ENCODE data around the gene SLC23A2.
A peak's percentile ranks its signal among the peaks of the same experiment; 100 is the strongest.
"Not testable (repeated sequence)": the region's sequence is repeated elsewhere in the genome, so short reads cannot be mapped to it uniquely, and the experiment has no call there.

Gene SLC23A2

DNA sequence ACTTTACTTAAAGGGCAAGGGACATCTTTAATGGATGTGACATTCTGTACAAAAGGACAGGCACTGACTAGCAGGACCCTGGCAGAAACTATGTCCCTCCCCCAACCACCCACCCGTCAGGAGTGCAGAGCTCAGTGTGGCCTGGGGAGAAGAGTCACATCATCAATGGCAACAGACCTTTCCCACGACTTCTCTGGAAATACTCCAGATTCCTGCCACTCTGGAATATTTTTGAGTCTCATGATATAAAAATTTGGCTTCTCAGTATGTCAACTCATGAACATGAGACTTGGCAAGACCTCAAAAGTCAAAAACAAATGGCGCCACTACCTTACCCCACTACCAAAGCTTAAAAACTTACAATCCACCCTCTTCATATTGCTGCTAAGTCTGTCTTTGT is 118.3 kb downstream of the SLC23A2 start:
- Histone ChIP-seq H2BK120ac (ENCODE audit: low read depth, low read length) (no peak overlapping the region), H3K4ac (ENCODE audit: low read length) (no peak overlapping the region), H3K27me3 (ENCODE audit: control insufficient read depth in 3 of 3, insufficient read depth in 3 of 3, low read depth in 1 of 3, low read length in 3 of 3) (no peaks in the 10 kb centered on the region), H3K36me3 (replicated peaks in 1 of 2; ENCODE audit: control insufficient read depth in 2 of 2, insufficient read depth in 2 of 2, low read length in 2 of 2) (peaks cover 0 to 20% of the 10 kb centered on the region in 2 donors), H3K4me1 (ENCODE audit: control insufficient read depth in 2 of 2, insufficient read depth in 1 of 2, low read depth in 1 of 2, low read length in 2 of 2) (peaks cover 0 to 7% of the 10 kb centered on the region in 2 donors), H3K4me3 (ENCODE audit: low read length in 2 of 2) (no peak overlapping the region), H3K27ac (replicated peaks; ENCODE audit: low read length) (no peak overlapping the region), H4K8ac (ENCODE audit: low read depth, low read length) (no peak overlapping the region), H3K9me3 (replicated peaks in 1 of 2; ENCODE audit: control insufficient read depth in 2 of 2, insufficient read depth in 1 of 2, low read depth in 1 of 2, low read length in 2 of 2) (no peaks in the 10 kb centered on the region), H2AFZ (ENCODE audit: low read length) (no peak overlapping the region), H2BK5ac (ENCODE audit: low read length) (no peak overlapping the region), H3K14ac (ENCODE audit: low read length) (no peak overlapping the region), H2BK12ac (ENCODE audit: low read length) (no peak overlapping the region), H3K23ac (ENCODE audit: low read depth, low read length, poor library complexity) (no peak overlapping the region), H2AK5ac (ENCODE audit: low read depth, low read length) (no peak overlapping the region), H3K9ac (ENCODE audit: low read depth, low read length, poor library complexity) (no peak overlapping the region), H3K4me2 (ENCODE audit: insufficient read depth, low read length, poor library complexity, severe bottlenecking) (no peak overlapping the region), H2BK15ac (ENCODE audit: low read length) (no peak overlapping the region), H3K18ac (ENCODE audit: low read length) (no peak overlapping the region), H4K91ac (ENCODE audit: low read depth, low read length, poor library complexity) (no peak overlapping the region), H3K79me1 (ENCODE audit: low read depth, low read length) (no peaks in the 10 kb centered on the region)
- WGBS, 2 donors (ENCODE audit: extremely low coverage in 2 of 2, insufficient read length in 2 of 2, insufficient replicate concordance in 1 of 2), result no CpG with 5 or more reads among the region's 3 CpGs
- no peak for DNase-seq (ENCODE audit: low spot score)

DNA sequence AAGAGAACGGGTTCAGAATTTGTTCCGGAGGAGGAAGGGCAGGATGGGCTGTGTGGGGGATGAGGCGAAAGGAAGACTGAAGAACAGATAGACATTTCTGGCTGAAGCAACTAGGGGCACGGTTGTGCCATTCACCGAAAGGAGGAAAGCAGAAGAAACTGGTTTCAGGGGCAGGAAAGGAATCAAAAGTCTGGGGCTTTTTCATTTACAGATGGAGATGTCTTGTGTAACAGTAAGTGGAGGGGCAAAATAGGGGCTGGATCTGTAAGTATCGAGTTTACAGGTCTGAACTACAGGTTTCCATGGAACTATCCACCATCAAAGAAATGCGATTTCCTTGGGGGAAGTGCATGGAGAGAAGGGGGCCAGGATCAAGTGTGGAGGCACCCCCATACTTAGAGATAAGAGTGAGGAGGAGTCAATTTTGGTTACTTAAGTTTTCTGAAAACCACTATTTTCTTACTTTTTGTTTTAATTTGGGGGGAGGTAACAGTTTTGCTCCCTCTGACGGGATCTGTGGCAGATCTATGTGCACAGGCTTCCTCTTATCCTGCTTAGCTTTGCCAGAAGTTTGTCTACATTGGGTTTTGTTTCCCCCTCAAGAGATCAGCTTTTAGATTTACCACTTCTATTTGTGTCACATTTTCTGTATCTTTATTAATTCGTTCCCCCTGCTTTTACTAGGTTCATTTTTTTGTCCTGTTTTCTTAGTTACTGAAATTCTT is 120.1 kb downstream of the SLC23A2 start:
- Histone ChIP-seq H3K9me3 (replicated peaks in 1 of 2; ENCODE audit: control insufficient read depth in 2 of 2, insufficient read depth in 1 of 2, low read depth in 1 of 2, low read length in 2 of 2) (no peaks in the 10 kb centered on the region), H4K91ac (ENCODE audit: low read depth, low read length, poor library complexity) (no peak overlapping the region), H3K79me1 (ENCODE audit: low read depth, low read length) (no peaks in the 10 kb centered on the region), H3K4me3 (ENCODE audit: low read length in 2 of 2) (no peak overlapping the region), H3K27ac (replicated peaks; ENCODE audit: low read length) (no peak overlapping the region), H3K4ac (ENCODE audit: low read length) (no peak overlapping the region), H3K4me1 (ENCODE audit: control insufficient read depth in 2 of 2, insufficient read depth in 1 of 2, low read depth in 1 of 2, low read length in 2 of 2) (peaks cover 0 to 7% of the 10 kb centered on the region in 2 donors), H3K23ac (ENCODE audit: low read depth, low read length, poor library complexity) (no peak overlapping the region), H3K4me2 (ENCODE audit: insufficient read depth, low read length, poor library complexity, severe bottlenecking) (no peak overlapping the region), H2BK15ac (ENCODE audit: low read length) (no peak overlapping the region), H3K36me3 (replicated peaks in 1 of 2; ENCODE audit: control insufficient read depth in 2 of 2, insufficient read depth in 2 of 2, low read length in 2 of 2) (peaks cover 0 to 20% of the 10 kb centered on the region in 2 donors), H3K14ac (ENCODE audit: low read length) (no peak overlapping the region), H3K9ac (ENCODE audit: low read depth, low read length, poor library complexity) (no peak overlapping the region), H2BK120ac (ENCODE audit: low read depth, low read length) (no peak overlapping the region), H3K27me3 (ENCODE audit: control insufficient read depth in 3 of 3, insufficient read depth in 3 of 3, low read depth in 1 of 3, low read length in 3 of 3) (no peaks in the 10 kb centered on the region), H4K8ac (ENCODE audit: low read depth, low read length) (no peak overlapping the region), H3K18ac (ENCODE audit: low read length) (peak overlapping the region; percentile 13), H2BK12ac (ENCODE audit: low read length) (no peak overlapping the region), H2AFZ (ENCODE audit: low read length) (no peak overlapping the region), H2AK5ac (ENCODE audit: low read depth, low read length) (no peak overlapping the region), H2BK5ac (ENCODE audit: low read length) (no peak overlapping the region)
- WGBS, 2 donors (ENCODE audit: extremely low coverage in 2 of 2, insufficient read length in 2 of 2, insufficient replicate concordance in 1 of 2), result no CpG with 5 or more reads among the region's 9 CpGs
- no peak for DNase-seq (ENCODE audit: low spot score)

DNA sequence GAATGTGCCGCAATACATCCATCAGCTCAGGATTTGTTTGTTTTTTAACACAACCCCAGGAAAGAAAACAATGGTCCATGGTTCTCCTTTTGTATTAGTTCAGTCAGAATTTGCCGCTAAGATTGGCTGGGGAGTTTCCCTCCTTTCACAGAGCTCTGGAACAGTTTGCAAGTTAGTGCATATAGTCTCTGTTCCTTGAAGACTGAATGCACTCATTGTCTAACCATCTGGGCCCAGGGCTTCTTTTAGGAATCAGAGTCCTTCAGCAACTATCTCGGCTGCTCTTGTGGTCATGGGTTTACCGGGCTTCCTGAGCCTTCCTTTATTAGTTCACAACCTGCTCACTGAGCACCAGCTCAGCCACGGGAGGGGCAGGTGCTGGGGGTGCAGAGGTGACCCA is 121.3 kb downstream of the SLC23A2 start:
- no peak overlapping the region for H2BK12ac ChIP-seq (ENCODE audit: low read length)
- H3K23ac ChIP-seq (ENCODE audit: low read depth, low read length, poor library complexity), result no peak overlapping the region
- H2AK5ac ChIP-seq (ENCODE audit: low read depth, low read length), result no peak overlapping the region
- H3K4me1 ChIP-seq (ENCODE audit: control insufficient read depth in 2 of 2, insufficient read depth in 1 of 2, low read depth in 1 of 2, low read length in 2 of 2), result peaks cover 0 to 7% of the 10 kb centered on the region in 2 donors
- H2BK120ac ChIP-seq (ENCODE audit: low read depth, low read length), result no peak overlapping the region
- H3K9ac ChIP-seq (ENCODE audit: low read depth, low read length, poor library complexity), result no peak overlapping the region
- no peak overlapping the region for H4K8ac ChIP-seq (ENCODE audit: low read depth, low read length)
- H2AFZ ChIP-seq (ENCODE audit: low read length), result no peak overlapping the region
- H3K4me2 ChIP-seq (ENCODE audit: insufficient read depth, low read length, poor library complexity, severe bottlenecking), result no peak overlapping the region
- H3K27ac ChIP-seq (replicated peaks; ENCODE audit: low read length), result peak overlapping the region; percentile 72
- DNase-seq (ENCODE audit: low spot score), result peak; percentile 33
- no peaks in the 10 kb centered on the region for H3K79me1 ChIP-seq (ENCODE audit: low read depth, low read length)
- no peak overlapping the region for H2BK15ac ChIP-seq (ENCODE audit: low read length)
- no peak overlapping the region for H4K91ac ChIP-seq (ENCODE audit: low read depth, low read length, poor library complexity)
- H3K4me3 ChIP-seq (ENCODE audit: low read length in 2 of 2), result no peak overlapping the region
- no peak overlapping the region for H3K14ac ChIP-seq (ENCODE audit: low read length)
- H3K18ac ChIP-seq (ENCODE audit: low read length), result no peak overlapping the region
- H3K27me3 ChIP-seq (ENCODE audit: control insufficient read depth in 3 of 3, insufficient read depth in 3 of 3, low read depth in 1 of 3, low read length in 3 of 3), result no peaks in the 10 kb centered on the region
- H3K9me3 ChIP-seq (replicated peaks in 1 of 2; ENCODE audit: control insufficient read depth in 2 of 2, insufficient read depth in 1 of 2, low read depth in 1 of 2, low read length in 2 of 2), result no peaks in the 10 kb centered on the region
- no peak overlapping the region for H3K4ac ChIP-seq (ENCODE audit: low read length)
- H2BK5ac ChIP-seq (ENCODE audit: low read length), result no peak overlapping the region
- peaks cover 0 to 24% of the 10 kb centered on the region in 2 donors for H3K36me3 ChIP-seq (replicated peaks in 1 of 2; ENCODE audit: control insufficient read depth in 2 of 2, insufficient read depth in 2 of 2, low read length in 2 of 2)
- whole genome bisulfite sequencing, 2 donors (ENCODE audit: extremely low coverage in 2 of 2, insufficient read length in 2 of 2, insufficient replicate concordance in 1 of 2), result no CpG with 5 or more reads among the region's 5 CpGs

DNA sequence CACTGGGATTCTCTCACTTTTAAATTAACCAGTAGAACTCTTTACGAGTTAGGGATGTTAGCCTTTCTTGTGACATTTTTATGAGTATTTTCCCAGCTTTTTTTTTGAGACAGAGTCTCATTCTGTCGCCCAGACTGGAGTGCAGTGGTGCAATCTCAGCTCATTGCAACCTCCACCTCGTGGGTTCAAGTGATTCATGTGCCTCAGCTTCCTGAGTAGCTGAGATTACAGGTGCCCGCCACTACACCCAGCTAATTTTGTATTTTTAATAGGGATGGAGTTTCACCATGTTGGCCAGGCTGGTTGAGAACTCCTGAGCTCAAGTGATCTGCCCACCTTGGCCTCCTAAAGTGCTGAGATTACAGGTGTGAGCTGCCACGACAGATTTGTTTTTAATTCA is 123.2 kb downstream of the SLC23A2 start:
- H2AFZ ChIP-seq (ENCODE audit: low read length); H3K23ac ChIP-seq (ENCODE audit: low read depth, low read length, poor library complexity); H4K91ac ChIP-seq (ENCODE audit: low read depth, low read length, poor library complexity); H2AK5ac ChIP-seq (ENCODE audit: low read depth, low read length); H2BK15ac ChIP-seq (ENCODE audit: low read length); H3K4me1 ChIP-seq (ENCODE audit: control insufficient read depth in 2 of 2, insufficient read depth in 1 of 2, low read depth in 1 of 2, low read length in 2 of 2); H4K8ac ChIP-seq (ENCODE audit: low read depth, low read length); H3K4me3 ChIP-seq (ENCODE audit: low read length in 2 of 2); H3K18ac ChIP-seq (ENCODE audit: low read length); H3K4me2 ChIP-seq (ENCODE audit: insufficient read depth, low read length, poor library complexity, severe bottlenecking); H3K4ac ChIP-seq (ENCODE audit: low read length); H2BK5ac ChIP-seq (ENCODE audit: low read length); H3K79me1 ChIP-seq (ENCODE audit: low read depth, low read length); H3K14ac ChIP-seq (ENCODE audit: low read length); H3K27me3 ChIP-seq (ENCODE audit: control insufficient read depth in 3 of 3, insufficient read depth in 3 of 3, low read depth in 1 of 3, low read length in 3 of 3); H2BK120ac ChIP-seq (ENCODE audit: low read depth, low read length); H3K9me3 ChIP-seq (replicated peaks in 1 of 2; ENCODE audit: control insufficient read depth in 2 of 2, insufficient read depth in 1 of 2, low read depth in 1 of 2, low read length in 2 of 2); H3K27ac ChIP-seq (replicated peaks; ENCODE audit: low read length); H2BK12ac ChIP-seq (ENCODE audit: low read length); DNase-seq (ENCODE audit: low spot score); H3K9ac ChIP-seq (ENCODE audit: low read depth, low read length, poor library complexity): not testable (repeated sequence)
- no CpG with 5 or more reads among the region's 5 CpGs for WGBS, 2 donors (ENCODE audit: extremely low coverage in 2 of 2, insufficient read length in 2 of 2, insufficient replicate concordance in 1 of 2)
- H3K36me3 ChIP-seq (replicated peaks in 1 of 2; ENCODE audit: control insufficient read depth in 2 of 2, insufficient read depth in 2 of 2, low read length in 2 of 2), result peaks cover 3 to 35% of the 10 kb centered on the region in 2 donors

Measured in neuronal stem cell (in vitro differentiated cells).